Spleen (tissue), 11 donors: ENCODE data around the gene RAB23. TPM values are rescaled to one million over a fixed set of nuclear protein-coding genes. Genes with fewer than 3 reads are reported as not detected.

ENCODE experiments used
- DNase-seq: peaks from one replicate; pipeline ENCODE4 v3.0.0-alpha.2; 2020
- H3K27ac ChIP-seq, 8 donors: fragments of 200-600 bp; sonication (generic) in 7 of 8; 1 replicate in 4 of 8; 2 replicates in 4 of 8; pipeline versions ENCODE4 v1.5.0 to v1.8.0; 2016 to 2021; ENCODE audit warnings: inconsistent platforms in 4 of 8, mild to moderate bottlenecking in 4 of 8, moderate library complexity in 1 of 8
- H3K27me3 ChIP-seq, 7 donors: fragments of 200-600 bp; sonication (generic) in 6 of 7; replicated peaks in 1 of 7; 1 replicate in 4 of 7; 2 replicates in 3 of 7; pipeline versions ENCODE4 v1.5.0 to v1.8.0; 2016 to 2021; ENCODE audit warnings: inconsistent platforms in 3 of 7, mild to moderate bottlenecking in 1 of 7
- H3K36me3 ChIP-seq, 6 donors: fragments of 200-600 bp; sonication (generic) in 5 of 6; 1 replicate in 4 of 6; 2 replicates in 2 of 6; pipeline versions ENCODE4 v1.5.0 to v1.8.0; 2016 to 2021; ENCODE audit warnings: inconsistent platforms in 2 of 6
- H3K4me1 ChIP-seq, 6 donors: fragments of 200-600 bp; sonication (generic) in 5 of 6; 1 replicate in 3 of 6; 2 replicates in 3 of 6; pipeline versions ENCODE4 v1.5.0 to v1.8.0; 2016 to 2021; ENCODE audit warnings: inconsistent platforms in 3 of 6
- H3K4me3 ChIP-seq, 8 donors: fragments of 200-600 bp; sonication (generic) in 7 of 8; 1 replicate in 4 of 8; 2 replicates in 4 of 8; pipeline versions ENCODE4 v1.5.0 to v1.8.0; 2016 to 2021; ENCODE audit warnings: inconsistent platforms in 4 of 8, mild to moderate bottlenecking in 4 of 8, moderate library complexity in 2 of 8
- H3K9me3 ChIP-seq, 8 donors: fragments of 200-600 bp; sonication (generic) in 7 of 8; 1 replicate in 4 of 8; 2 replicates in 4 of 8; pipeline versions ENCODE4 v1.5.0 to v1.8.0; 2016 to 2021; ENCODE audit warnings: inconsistent platforms in 4 of 8
- CTCF ChIP-seq, 11 experiments: fragments of 200-600 bp in 7 of 11; fragments of 450-650 bp in 4 of 11; sonication (generic) in 4 of 11; IDR thresholded peaks in 8 of 11; conservative IDR thresholded peaks in 3 of 11; 1 replicate in 7 of 11; 2 replicates in 4 of 11; pipeline versions ENCODE4 v1.4.0 to v1.8.0; 2016 to 2021; ENCODE audit warnings: antibody characterized with exemption in 11 of 11, inconsistent platforms in 4 of 11, mild to moderate bottlenecking in 1 of 11
- POLR2A ChIP-seq, 3 donors: fragments of 450-650 bp; IDR thresholded peaks; one replicate each; pipeline ENCODE4 v1.5.1; 2017; ENCODE audit warnings: antibody characterized with exemption in 3 of 3, mild to moderate bottlenecking in 1 of 3
- POLR2AphosphoS5 ChIP-seq, 3 donors: sonication (generic); formaldehyde crosslinking; IDR thresholded peaks; one replicate each; pipeline ENCODE4 v1.5.1; 2017; ENCODE audit warnings: antibody characterized with exemption in 3 of 3
- WGBS, 5 donors: extraction: QIAGEN DNeasy Blood & Tissue Kit in 3 of 5; methylation state at CpG; one replicate each; pipeline versions ENCODE4 v1.1.5 to v1.1.7; 2013 to 2018; 5-methylcytosine and 5-hydroxymethylcytosine counted together
- intact Hi-C: fragments of 100-400 bp; cut with DNase I; formaldehyde crosslinking; loops from one replicate; pipeline ENCODE4 v1.15.0; 2023; ENCODE audit warnings: low total_unique reads
- polyA plus RNA-seq, 3 donors: library from polyadenylated mRNA; stranded (reverse); fragments of 200-250 nt; gene quantifications; one replicate each; pipeline ENCODE4 v1.2.1, GENCODE V29; 2013
- total RNA-seq, 7 donors: library from RNA; depleted of rRNA in 3 of 7; stranded (reverse); fragments of >200 nt in 3 of 7; fragmentation: NEBNext Ultra II Directional in 4 of 7; extraction: Animal tissue kit (Norgen Biotek cat#: 25700) in 4 of 7; gene quantifications; one replicate each; pipeline versions ENCODE4 v1.1.0 to v1.2.1, GENCODE V29; 2016 to 2021
- donor health status: healthy with polysubstance abuse.
- donor health status: DM: no; HTN: no; CAD: no; lungs with moderate emphysema.
- donor health status: DM: no; HTN: no; CAD: no.
- donor health status: Bipolar disorder and iron deficiency.
- donor health status: healthy.
- donor health status: DM: no; HTN: no; CAD: no.
- donor health status: DM: yes; HTN: yes; CAD: no.

Gene RAB23
- total and polyA plus RNA-seq, 10 donors = 0.89 to 3.9 (median 2.1) TPM

DNA sequence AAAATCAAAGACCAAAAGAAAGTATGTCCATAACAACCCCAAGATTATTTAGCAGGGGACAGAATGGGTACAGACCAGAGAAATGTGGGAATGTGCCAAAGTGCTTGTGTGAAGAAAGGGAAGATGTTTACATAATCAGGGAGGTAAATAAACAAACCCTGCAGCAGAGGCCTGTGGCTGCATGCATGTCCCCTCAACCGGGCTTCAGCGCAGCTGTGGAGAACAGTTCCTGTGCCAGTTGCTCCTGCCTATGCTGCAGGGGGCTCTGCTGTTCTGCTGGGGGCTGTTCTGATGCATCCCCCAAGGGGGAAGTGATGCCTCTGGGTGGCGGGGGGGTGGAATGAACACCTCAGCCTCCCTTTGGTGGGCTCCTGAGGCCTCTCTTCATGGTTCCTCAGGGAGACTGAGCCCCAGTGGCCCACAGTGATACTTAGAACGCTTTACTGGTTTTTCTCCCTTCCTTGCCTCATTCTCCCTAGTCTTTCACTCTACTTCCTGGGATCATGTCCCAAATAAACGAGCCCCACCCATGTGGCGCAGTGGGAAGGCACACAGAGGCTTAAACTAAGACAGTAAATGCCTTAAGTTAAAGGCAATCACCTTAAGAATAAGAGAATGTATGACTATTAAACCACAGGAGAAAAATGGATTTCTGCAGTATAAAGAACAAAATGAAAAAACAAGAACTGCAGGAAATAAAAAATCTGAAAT lies 23.0 kb downstream of the RAB23 start:
- Histone ChIP-seq H3K27me3 (no peaks in the 10 kb centered on the region), H3K4me3 (no peak overlapping the region), H3K4me1 (no peaks in the 10 kb centered on the region), H3K27ac (no peak overlapping the region), H3K36me3 (no peaks in the 10 kb centered on the region), H3K9me3 (no peaks in the 10 kb centered on the region)
- intact Hi-C loops = no loop called here
- DNase-seq = no peak
- TF ChIP-seq POLR2AphosphoS5 (IDR thresholded peaks at IDR 0.05) (no peak), POLR2A (IDR thresholded peaks at IDR 0.05) (no peak), CTCF (IDR thresholded peaks at IDR 0.05 in 8 of 11, conservative IDR thresholded peaks at IDR 0.05 in 3 of 11) (no peak)
- 82 to 91% (median 88%) methylated on average over 6 of the region's 6 CpGs for WGBS, 5 donors

- Histone ChIP-seq H3K4me1 (no peaks in the 10 kb centered on the region), H3K4me3 (no peak overlapping the region), H3K27me3 (no peaks in the 10 kb centered on the region), H3K27ac (no peak overlapping the region), H3K36me3 (no peaks in the 10 kb centered on the region), H3K9me3 (no peaks in the 10 kb centered on the region)
- WGBS, 5 donors = 90 to 98% (median 94%) methylated on average over 2 of the region's 2 CpGs
- intact Hi-C loops = no loop called here
- DNase-seq = no peak
- TF ChIP-seq CTCF (IDR thresholded peaks at IDR 0.05 in 8 of 11, conservative IDR thresholded peaks at IDR 0.05 in 3 of 11) = no peak
- no peak for TF ChIP-seq POLR2A (IDR thresholded peaks at IDR 0.05)
- no peak for TF ChIP-seq POLR2AphosphoS5 (IDR thresholded peaks at IDR 0.05)
Measured at GRCh38 chr6:57195457-57195856, 26.6 kb downstream of the RAB23 start.

GRCh38 chr6:57193177-57193576 lies 28.9 kb downstream of the RAB23 start:
- DNase-seq = no peak
- TF ChIP-seq CTCF (IDR thresholded peaks at IDR 0.05 in 8 of 11, conservative IDR thresholded peaks at IDR 0.05 in 3 of 11) (no peak), POLR2AphosphoS5 (IDR thresholded peaks at IDR 0.05) (no peak), POLR2A (IDR thresholded peaks at IDR 0.05) (no peak)
- Histone ChIP-seq H3K4me3 (no peak overlapping the region), H3K36me3 (no peaks in the 10 kb centered on the region), H3K4me1 (no peaks in the 10 kb centered on the region), H3K27ac (no peak overlapping the region), H3K27me3 (no peaks in the 10 kb centered on the region), H3K9me3 (no peaks in the 10 kb centered on the region)
- intact Hi-C loops = no loop called here

DNA sequence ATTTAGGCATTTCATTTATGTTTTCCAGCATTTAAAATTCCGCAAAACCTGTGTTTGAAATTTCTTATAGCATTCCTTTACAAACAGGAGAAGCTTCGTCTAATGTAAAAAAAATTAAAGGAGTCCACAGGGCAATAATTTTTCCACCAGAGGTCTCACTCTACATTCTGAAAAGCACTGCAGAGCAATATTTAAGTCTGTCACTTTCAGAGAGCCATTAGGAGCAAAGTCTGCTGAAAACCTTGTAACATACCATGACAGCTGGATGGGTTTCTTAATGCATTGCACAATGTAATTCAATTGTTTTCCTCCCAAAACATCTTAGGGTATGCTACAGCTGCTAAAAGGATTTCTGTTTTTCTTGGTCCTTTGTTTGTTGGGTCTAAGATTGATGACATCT lies 32.0 kb downstream of the RAB23 start:
- WGBS, 5 donors = 74 to 88% (median 82%) methylated on average over 2 of the region's 2 CpGs
- Histone ChIP-seq H3K9me3 (no peaks in the 10 kb centered on the region), H3K27me3 (no peaks in the 10 kb centered on the region), H3K36me3 (peaks cover 0 to 4% (median 0%) of the 10 kb centered on the region in 6 donors), H3K4me3 (no peak overlapping the region), H3K4me1 (no peaks in the 10 kb centered on the region), H3K27ac (no peak overlapping the region)
- no peak for DNase-seq
- TF ChIP-seq CTCF (IDR thresholded peaks at IDR 0.05 in 8 of 11, conservative IDR thresholded peaks at IDR 0.05 in 3 of 11) = no peak
- no peak for TF ChIP-seq POLR2AphosphoS5 (IDR thresholded peaks at IDR 0.05)
- no peak for TF ChIP-seq POLR2A (IDR thresholded peaks at IDR 0.05)
- intact Hi-C loops = no loop called here
